Spleen (tissue), 11 donors: Measurements from ENCODE around the gene TREX2. TPM values are rescaled to one million over a fixed set of nuclear protein-coding genes. Genes with fewer than 3 reads are reported as not detected.
A peak's percentile ranks its signal among the peaks of the same experiment; 100 is the strongest.

Experiments
- DNase-seq: peaks from one replicate; pipeline ENCODE4 v3.0.0-alpha.2; 2020
- H3K27ac ChIP-seq, 8 donors: fragments of 200-600 bp; sonication (generic) in 7 of 8; 1 replicate in 4 of 8; 2 replicates in 4 of 8; pipeline versions ENCODE4 v1.5.0 to v1.8.0; 2016 to 2021; ENCODE audit warnings: inconsistent platforms in 4 of 8, mild to moderate bottlenecking in 4 of 8, moderate library complexity in 1 of 8
- H3K27me3 ChIP-seq, 7 donors: fragments of 200-600 bp; sonication (generic) in 6 of 7; replicated peaks in 1 of 7; 1 replicate in 4 of 7; 2 replicates in 3 of 7; pipeline versions ENCODE4 v1.5.0 to v1.8.0; 2016 to 2021; ENCODE audit warnings: inconsistent platforms in 3 of 7, mild to moderate bottlenecking in 1 of 7
- H3K36me3 ChIP-seq, 6 donors: fragments of 200-600 bp; sonication (generic) in 5 of 6; 1 replicate in 4 of 6; 2 replicates in 2 of 6; pipeline versions ENCODE4 v1.5.0 to v1.8.0; 2016 to 2021; ENCODE audit warnings: inconsistent platforms in 2 of 6
- H3K4me1 ChIP-seq, 6 donors: fragments of 200-600 bp; sonication (generic) in 5 of 6; 1 replicate in 3 of 6; 2 replicates in 3 of 6; pipeline versions ENCODE4 v1.5.0 to v1.8.0; 2016 to 2021; ENCODE audit warnings: inconsistent platforms in 3 of 6
- H3K4me3 ChIP-seq, 8 donors: fragments of 200-600 bp; sonication (generic) in 7 of 8; 1 replicate in 4 of 8; 2 replicates in 4 of 8; pipeline versions ENCODE4 v1.5.0 to v1.8.0; 2016 to 2021; ENCODE audit warnings: inconsistent platforms in 4 of 8, mild to moderate bottlenecking in 4 of 8, moderate library complexity in 2 of 8
- H3K9me3 ChIP-seq, 8 donors: fragments of 200-600 bp; sonication (generic) in 7 of 8; 1 replicate in 4 of 8; 2 replicates in 4 of 8; pipeline versions ENCODE4 v1.5.0 to v1.8.0; 2016 to 2021; ENCODE audit warnings: inconsistent platforms in 4 of 8
- CTCF ChIP-seq, 11 experiments: fragments of 200-600 bp in 7 of 11; fragments of 450-650 bp in 4 of 11; sonication (generic) in 4 of 11; IDR thresholded peaks in 8 of 11; conservative IDR thresholded peaks in 3 of 11; 1 replicate in 7 of 11; 2 replicates in 4 of 11; pipeline versions ENCODE4 v1.4.0 to v1.8.0; 2016 to 2021; ENCODE audit warnings: antibody characterized with exemption in 11 of 11, inconsistent platforms in 4 of 11, mild to moderate bottlenecking in 1 of 11
- POLR2A ChIP-seq, 3 donors: fragments of 450-650 bp; IDR thresholded peaks; one replicate each; pipeline ENCODE4 v1.5.1; 2017; ENCODE audit warnings: antibody characterized with exemption in 3 of 3, mild to moderate bottlenecking in 1 of 3
- POLR2AphosphoS5 ChIP-seq, 3 donors: sonication (generic); formaldehyde crosslinking; IDR thresholded peaks; one replicate each; pipeline ENCODE4 v1.5.1; 2017; ENCODE audit warnings: antibody characterized with exemption in 3 of 3
- WGBS, 5 donors: extraction: QIAGEN DNeasy Blood & Tissue Kit in 3 of 5; methylation state at CpG; one replicate each; pipeline versions ENCODE4 v1.1.5 to v1.1.7; 2013 to 2018; 5-methylcytosine and 5-hydroxymethylcytosine counted together
- intact Hi-C: fragments of 100-400 bp; cut with DNase I; formaldehyde crosslinking; loops from one replicate; pipeline ENCODE4 v1.15.0; 2023; ENCODE audit warnings: low total_unique reads
- polyA plus RNA-seq, 3 donors: library from polyadenylated mRNA; stranded (reverse); fragments of 200-250 nt; gene quantifications; one replicate each; pipeline ENCODE4 v1.2.1, GENCODE V29; 2013
- total RNA-seq, 7 donors: library from RNA; depleted of rRNA in 3 of 7; stranded (reverse); fragments of >200 nt in 3 of 7; fragmentation: NEBNext Ultra II Directional in 4 of 7; extraction: Animal tissue kit (Norgen Biotek cat#: 25700) in 4 of 7; gene quantifications; one replicate each; pipeline versions ENCODE4 v1.1.0 to v1.2.1, GENCODE V29; 2016 to 2021
- donor health status: healthy with polysubstance abuse.
- donor health status: DM: no; HTN: no; CAD: no; lungs with moderate emphysema.
- donor health status: DM: no; HTN: no; CAD: no.
- donor health status: Bipolar disorder and iron deficiency.
- donor health status: healthy.
- donor health status: DM: no; HTN: no; CAD: no.
- donor health status: DM: yes; HTN: yes; CAD: no.

Gene TREX2
- total and polyA plus RNA-seq, 10 donors, result 1.1 to 6.4 (median 2.2) TPM

DNA sequence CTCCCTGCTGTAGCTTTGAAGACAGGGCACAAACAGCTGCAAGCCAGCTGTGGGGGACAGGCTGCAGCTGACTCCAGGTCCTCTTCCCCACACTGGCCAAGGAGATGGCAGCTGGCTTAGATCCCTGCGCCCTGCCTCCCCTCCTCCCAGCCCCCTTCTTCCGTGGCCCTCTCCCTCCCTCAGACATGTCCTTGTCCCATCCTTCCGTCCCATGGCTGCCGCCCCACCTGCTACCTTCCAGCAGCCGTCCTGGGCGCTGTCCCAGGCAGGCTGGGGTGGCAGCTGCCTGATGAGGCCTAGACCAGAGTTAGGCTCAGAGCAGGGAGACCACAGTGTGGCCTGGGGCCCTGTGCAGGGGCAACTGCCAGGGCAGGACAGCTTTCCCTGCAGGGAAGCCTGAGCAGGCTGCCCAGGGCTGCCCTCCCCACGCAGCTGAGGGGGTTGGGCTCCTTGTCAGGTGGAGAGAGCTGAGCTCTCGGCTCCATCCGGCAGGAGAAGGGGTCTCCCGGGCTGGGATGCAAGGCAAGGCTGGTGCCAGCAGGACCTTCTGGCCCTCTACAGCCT lies 45.6 kb upstream of the TREX2 start:
- no peak overlapping the region for H3K4me3 ChIP-seq
- TF ChIP-seq CTCF (IDR thresholded peaks at IDR 0.05 in 8 of 11, conservative IDR thresholded peaks at IDR 0.05 in 3 of 11) (no peak), POLR2AphosphoS5 (IDR thresholded peaks at IDR 0.05) (no peak), POLR2A (IDR thresholded peaks at IDR 0.05) (no peak)
- H3K27ac ChIP-seq, result peak overlapping the region in 4 of 8 donors; percentile 24 to 64 (median 29)
- H3K9me3 ChIP-seq, result no peaks in the 10 kb centered on the region
- H3K4me1 ChIP-seq, result peaks cover 0 to 31% (median 9%) of the 10 kb centered on the region in 6 donors
- peaks cover 0 to 19% (median 0%) of the 10 kb centered on the region in 7 donors for H3K27me3 ChIP-seq
- no peaks in the 10 kb centered on the region for H3K36me3 ChIP-seq
- intact Hi-C loops, result no loop called here
- WGBS, 5 donors, result 38 to 73% (median 45%) methylated on average over 3 to 10 of the region's 10 CpGs
- DNase-seq, result no peak

GRCh38 chrX:153490217-153490930 lies 44.5 kb upstream of the TREX2 start:
- Histone ChIP-seq H3K27me3 (peaks cover 0 to 9% (median 0%) of the 10 kb centered on the region in 7 donors), H3K36me3 (no peaks in the 10 kb centered on the region), H3K4me3 (no peak overlapping the region), H3K27ac (peak overlapping the region in 3 of 8 donors; percentile 8 to 64 (median 30)), H3K9me3 (no peaks in the 10 kb centered on the region), H3K4me1 (peaks cover 0 to 36% (median 9%) of the 10 kb centered on the region in 6 donors)
- intact Hi-C loops, result no loop called here
- WGBS, 5 donors, result 84 to 89% (median 85%) methylated on average over 5 to 20 of the region's 20 CpGs
- DNase-seq, result no peak
- TF ChIP-seq POLR2AphosphoS5 (IDR thresholded peaks at IDR 0.05) (no peak), POLR2A (IDR thresholded peaks at IDR 0.05) (no peak), CTCF (IDR thresholded peaks at IDR 0.05 in 8 of 11, conservative IDR thresholded peaks at IDR 0.05 in 3 of 11) (no peak)

- no peak overlapping the region for H3K4me3 ChIP-seq
Observed at GRCh38 chrX:153488231-153488914, 42.5 kb upstream of the TREX2 start.

More at GRCh38 chrX:153488231-153488914, 42.5 kb upstream of the TREX2 start:
- TF ChIP-seq CTCF (IDR thresholded peaks at IDR 0.05 in 8 of 11, conservative IDR thresholded peaks at IDR 0.05 in 3 of 11) (no peak), POLR2AphosphoS5 (IDR thresholded peaks at IDR 0.05) (peak in 2 of 3 donors; percentile 30 to 67)
- intact Hi-C loops, result no loop called here
- Histone ChIP-seq H3K4me1 (peaks cover 0 to 36% (median 9%) of the 10 kb centered on the region in 6 donors), H3K27ac (peak overlapping the region in 5 of 8 donors; percentile 39 to 64 (median 60)), H3K36me3 (no peaks in the 10 kb centered on the region), H3K27me3 (no peaks in the 10 kb centered on the region), H3K9me3 (no peaks in the 10 kb centered on the region)
- DNase-seq, result no peak
- 37 to 69% (median 60%) methylated on average over 11 to 27 of the region's 27 CpGs for WGBS, 5 donors
